HG02571 (cell line): ENCODE results near the gene DOCK2.
"Not testable (repeated sequence)": the region's sequence is repeated elsewhere in the genome, so short reads cannot be mapped to it uniquely, and the experiment has no call there.

Source experiments
- ATAC-seq: cut with Tn5 transposase; IDR thresholded peaks from one replicate; pipeline ENCODE4 v1.9.1; 2021; ENCODE audit warnings: mild to moderate bottlenecking, moderate library complexity; ENCODE audit not compliant: unreplicated experiment

The DOCK2 gene

DNA sequence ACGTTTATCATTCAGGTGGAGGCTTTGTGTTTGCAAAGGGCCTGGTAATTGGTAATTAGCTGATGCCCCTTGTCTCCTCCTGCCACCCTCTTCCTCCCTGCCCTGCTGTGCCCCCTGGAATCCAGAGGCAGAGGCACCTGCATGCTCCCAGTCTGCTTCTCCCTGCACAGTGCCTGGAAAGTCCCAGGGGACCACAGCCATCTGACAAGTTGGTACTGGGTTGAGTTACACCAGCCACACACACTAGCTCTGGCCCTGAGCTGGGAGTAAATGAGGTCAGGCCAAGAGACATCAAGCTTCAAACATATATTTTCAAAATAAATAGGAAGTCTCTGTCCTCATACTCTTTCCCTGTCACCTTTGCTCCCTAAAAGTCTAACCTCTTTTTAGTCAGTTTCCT, 286.9 kb downstream of the DOCK2 start:
- peak; percentile 58 for ATAC-seq

DNA sequence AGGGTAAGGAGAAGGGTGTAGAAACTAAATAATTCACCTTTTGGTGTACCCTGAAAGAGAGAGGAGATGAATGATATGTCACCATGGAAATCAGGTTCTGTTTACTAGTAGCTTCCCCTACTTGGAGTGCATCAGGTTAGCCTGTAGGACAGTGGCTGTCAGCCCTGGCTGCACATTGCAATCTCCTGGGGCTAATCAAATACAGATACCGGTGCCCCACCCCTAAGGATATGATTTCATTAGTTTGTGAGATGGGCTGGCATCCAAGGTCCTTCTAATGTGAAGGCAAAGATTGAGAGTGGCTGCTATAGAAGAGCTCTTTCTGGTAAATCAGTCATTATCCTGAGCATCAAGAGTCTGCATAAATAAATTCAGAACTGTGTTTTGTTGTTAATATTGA, 296.1 kb downstream of the DOCK2 start:
- ATAC-seq, result no peak

DNA sequence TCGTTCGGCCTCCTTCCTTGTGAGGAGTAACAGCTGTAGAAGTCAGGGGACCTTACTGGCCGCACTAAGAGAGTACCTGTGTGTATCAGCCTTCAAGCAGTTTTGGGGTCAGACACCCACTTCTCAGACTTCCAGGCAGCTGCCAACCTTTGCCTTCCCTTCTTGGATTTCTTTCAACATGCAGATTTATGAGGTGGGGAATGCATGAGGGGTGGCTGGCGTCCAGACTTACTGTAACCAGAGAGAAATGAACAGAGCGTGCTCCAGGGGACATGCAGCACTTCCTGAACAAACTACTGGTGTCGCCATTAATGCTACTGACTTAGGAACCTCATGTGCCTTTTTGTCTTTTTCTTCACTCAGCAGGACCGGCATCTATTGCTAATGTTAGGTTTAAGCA, 296.5 kb downstream of the DOCK2 start:
- ATAC-seq, result no peak

DNA sequence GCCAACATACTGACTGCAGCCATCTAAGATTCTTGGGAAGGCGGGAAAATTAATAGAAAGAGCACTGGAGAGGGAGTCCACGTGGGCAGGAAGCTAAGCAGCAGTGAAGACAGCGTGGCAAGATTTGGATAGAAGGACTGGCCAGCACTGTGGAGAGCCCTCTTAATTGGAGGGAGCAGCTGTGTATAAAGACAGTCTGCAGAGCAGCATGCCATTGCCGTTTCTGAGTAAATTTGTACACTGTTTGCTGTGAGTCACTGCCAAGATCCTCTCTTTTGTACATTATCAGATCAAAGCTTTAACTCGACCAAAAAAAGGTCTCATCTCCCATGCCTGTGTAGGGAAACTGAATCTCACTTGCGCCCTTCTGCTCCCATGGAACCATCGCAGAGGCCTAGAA, 297.9 kb downstream of the DOCK2 start:
- ATAC-seq, result no peak

DNA sequence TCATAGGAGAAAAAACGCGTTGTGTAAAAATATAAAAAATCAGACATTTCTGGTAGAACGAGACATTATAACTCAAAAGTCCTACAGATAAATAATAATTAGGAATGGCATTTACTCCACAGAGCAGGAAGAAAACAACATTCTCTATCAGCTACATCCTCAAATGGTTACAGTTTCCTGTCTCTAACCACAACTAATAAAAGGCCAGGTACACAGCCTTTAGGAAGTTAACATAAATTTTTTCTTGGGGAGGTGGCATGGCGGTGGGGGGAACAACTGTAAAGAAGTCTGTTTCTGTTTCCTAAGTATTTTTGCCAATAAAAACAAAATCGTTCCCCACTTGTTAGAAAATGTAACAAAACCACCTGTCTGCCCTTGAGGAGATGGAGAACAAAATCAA, 298.7 kb downstream of the DOCK2 start:
- no peak for ATAC-seq

DNA sequence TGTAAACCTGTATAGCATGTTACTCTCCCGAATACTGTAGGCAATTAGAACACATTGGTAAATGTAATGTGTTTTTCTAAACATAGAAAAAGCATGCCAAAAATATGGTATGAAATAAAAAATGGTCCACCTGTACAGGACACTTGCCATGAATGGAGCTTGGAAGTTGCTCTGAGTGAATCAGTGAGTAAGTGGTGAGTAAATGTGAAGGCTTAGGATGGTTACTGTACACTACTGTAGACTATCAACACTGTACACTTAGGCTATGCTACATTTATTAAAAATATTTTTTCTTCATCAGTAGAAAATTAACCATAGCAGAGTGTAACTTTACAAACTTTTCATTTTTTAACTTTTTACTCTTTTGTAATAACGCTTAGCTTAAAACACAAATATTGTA, 301.4 kb downstream of the DOCK2 start:
- no peak for ATAC-seq

DNA sequence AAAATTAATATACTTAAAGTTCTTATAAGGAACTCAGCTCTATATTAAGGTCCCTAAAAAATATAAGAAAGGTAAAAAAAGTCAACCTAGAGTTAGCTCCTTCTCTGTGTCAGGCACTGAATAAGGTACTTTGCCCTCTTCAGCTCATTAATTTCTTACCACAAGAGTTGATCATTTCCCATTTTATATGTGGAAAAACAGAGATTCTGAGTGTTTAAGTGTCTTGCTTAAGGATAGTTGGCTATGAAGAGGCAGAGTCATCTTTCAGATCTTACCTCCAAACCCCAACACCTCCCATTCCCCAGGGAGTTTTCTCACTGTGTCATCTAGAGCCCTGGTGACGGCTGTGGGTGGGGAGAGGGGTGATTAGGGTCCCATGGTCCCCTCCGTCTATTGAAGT, 302.7 kb downstream of the DOCK2 start:
- ATAC-seq, result no peak

DNA sequence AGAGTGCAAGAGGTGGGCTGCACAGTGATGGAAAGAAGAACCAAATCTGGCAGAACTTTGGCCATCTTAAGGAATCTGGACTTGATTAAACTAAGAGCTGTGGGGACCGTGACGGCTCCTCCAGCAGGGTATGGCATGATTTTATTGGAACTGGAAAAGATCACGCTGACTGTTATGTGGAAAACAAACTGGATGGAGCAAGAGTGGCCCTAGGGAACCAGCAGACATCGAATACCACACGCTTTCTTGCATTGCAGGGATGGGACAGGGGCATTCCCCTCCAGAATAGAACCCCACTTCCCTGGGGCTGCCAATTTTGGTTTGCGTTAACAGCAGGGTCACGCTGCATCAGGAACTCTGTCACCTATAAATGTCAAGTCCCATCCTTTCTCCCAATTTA, 304.5 kb downstream of the DOCK2 start:
- no peak for ATAC-seq

DNA sequence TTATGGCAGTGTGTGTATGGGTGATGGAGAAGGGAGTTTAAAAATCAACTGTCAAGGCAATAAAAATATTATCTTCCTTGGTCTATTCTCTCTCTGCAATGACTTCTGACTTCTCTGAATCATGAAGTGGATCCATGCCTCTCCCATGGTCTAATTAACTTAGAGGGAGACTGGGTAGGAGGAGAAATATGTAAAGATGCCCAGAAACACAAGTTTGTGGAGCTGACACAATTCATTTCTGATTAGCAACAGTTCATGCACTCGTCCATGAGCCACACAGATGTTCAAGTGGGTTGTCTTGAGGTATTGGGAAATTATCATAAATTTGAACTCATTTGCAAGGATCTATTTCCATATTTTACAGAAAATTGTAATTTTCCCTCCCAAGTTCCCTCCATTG, 305.1 kb downstream of the DOCK2 start:
- ATAC-seq, result no peak

DNA sequence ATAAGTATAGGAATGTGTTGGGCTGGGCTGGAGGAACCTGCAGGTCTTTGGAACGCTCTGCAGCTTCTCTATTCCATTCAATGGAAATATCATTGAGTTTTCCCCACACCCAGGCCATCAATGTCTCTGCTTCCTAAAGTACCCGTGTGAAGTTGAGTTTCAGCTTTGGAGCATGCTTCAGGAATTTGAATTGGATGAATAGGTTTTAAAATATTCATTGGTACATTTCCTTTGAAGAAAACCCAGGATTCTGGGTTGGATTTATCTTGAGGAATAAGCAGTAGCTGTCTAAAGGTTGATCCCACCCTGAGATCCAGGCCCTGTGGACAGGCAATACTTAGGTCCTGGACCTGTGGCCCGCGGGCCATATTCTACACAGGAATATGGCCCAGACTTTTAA, 306.0 kb downstream of the DOCK2 start:
- no peak for ATAC-seq

DNA sequence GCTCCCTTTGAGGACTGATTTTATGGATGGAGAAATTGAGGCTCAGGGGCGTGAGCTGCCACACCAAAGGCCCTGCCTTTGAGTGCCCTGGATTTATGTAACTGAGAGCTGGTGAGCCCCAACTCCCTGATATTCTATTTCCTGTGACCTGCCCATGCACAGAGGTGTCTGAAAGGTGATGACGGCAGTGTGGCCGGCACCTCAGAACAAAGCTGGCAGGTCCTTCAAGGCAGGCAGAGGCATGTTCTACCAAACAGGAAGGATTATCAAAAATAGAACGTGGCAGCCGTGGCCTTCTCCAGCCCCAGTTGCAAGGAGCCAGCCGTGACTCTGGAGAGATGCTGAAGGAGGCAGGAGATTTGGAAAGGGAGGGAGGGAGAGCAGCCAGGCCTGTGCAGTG, 307.0 kb downstream of the DOCK2 start:
- no peak for ATAC-seq

DNA sequence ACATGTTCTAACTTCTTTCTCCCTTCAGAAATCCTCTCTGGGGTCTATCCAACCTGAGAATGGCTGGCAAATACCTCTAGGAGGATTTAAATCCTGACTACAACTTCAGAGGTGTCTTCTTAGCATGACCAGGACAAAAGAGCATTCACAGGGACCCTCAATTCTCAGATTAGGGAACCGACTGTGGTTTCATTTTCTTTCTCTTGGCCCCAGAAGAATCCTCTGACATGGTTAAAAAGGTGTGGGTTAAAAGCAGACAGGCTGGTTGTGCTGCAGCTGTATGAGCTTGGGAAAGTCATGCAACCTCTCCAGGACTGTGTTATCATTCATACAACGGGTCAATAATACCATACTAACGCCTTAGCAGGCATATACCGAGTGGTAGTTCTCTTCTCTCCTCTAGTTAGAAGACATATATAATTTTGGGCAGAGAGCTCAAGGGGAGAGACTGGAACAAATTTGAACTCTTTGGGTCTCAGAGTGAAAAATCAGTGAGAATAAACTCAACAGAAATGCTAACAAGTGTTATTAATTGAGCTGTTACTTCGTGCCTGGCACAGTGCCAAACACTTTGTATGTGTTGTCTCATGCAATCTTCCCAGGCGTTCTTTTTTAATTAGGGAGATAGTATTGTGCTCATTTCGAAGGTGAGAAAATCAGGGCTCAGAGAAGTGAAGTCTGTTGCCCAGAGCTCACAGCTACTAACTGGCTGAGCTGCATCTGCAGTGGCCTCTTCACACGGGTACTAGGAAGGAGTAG, 308.0 kb downstream of the DOCK2 start:
- ATAC-seq, result no peak

DNA sequence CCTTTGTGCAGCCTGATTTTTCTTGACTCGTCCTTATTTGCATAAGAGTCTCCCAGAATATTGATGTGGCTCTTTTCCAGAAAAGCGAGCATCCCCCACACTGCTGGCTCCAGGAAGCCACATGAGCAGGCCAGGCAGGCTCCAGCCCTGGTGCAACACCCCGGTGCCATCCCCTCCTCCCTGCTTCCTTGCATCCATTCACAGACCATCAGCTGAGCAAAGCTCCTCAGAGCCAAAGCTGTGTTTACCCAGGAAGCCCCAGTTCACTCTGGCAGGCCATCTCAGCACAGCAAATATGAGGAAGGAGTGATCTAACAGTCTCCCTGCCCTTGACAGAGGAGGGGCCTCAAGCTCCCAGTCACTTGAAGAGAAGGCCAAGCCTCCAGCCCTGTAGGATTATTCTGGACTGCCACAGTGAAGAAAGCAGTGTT, 308.8 kb downstream of the DOCK2 start:
- no peak for ATAC-seq

DNA sequence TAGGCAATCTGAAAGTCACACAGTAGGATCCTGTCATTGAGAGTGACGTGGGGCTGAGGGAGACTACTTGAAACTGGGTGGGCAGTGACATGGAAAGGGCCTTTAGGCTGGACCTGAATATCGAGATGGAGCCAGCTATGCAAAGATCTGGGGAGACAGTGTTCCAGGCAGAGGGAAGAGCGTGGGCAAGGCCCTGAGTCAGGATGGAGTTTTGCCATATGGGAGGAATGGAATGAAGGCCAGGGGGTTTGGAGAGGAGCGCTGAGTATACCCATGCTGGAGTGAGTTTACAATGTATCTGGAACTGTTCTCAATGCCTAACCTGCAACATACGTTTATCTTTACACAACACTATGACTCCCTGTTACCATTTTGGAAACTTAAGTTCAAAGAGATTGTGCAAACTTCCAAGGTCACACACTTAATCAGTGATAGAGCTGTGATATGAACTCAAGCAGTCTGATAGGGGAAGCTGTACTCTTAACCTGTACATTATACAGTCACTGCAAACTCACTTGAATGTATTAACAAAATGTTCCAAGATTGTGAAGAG, 309.7 kb downstream of the DOCK2 start:
- ATAC-seq, result no peak

DNA sequence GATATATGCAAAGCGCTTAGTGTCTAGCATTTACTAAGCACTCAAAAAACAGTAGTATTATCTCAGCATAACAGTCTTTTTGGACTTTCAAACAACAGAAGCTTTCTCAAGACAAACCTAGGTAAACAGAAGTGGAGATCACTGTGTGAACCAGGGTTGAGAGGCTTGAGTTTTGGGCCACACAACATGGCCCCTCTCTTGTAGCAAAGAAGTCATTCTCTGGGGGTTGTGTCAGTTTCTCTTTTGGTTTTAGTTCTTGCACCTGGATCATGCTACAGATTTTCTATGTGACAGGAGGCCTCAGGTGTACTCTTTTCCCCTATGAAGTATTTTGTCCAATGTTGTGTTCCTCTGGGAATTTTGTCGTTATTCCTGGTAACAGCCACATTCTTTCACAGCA, 313.3 kb downstream of the DOCK2 start:
- peak; percentile 48 for ATAC-seq

DNA sequence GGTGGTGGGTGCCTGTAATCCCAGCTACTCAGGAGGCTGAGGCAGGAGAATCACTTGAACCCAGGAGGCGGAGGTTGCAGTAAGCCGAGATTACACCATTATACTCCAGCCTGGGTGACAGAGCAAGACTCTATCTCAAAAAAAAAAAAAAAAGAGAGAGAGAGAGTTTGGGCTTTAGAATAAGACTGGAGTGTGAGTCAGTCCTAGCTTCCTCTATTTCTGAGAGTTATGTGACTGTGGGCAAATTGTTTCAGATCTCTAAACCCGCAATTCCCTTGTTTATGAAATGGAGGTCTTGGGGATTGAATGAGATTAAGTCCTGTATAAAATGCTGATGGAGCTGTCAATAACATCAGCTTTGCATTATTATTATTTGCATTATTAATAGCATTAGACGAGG, 316.1 kb downstream of the DOCK2 start:
- ATAC-seq, result not testable (repeated sequence)

DNA sequence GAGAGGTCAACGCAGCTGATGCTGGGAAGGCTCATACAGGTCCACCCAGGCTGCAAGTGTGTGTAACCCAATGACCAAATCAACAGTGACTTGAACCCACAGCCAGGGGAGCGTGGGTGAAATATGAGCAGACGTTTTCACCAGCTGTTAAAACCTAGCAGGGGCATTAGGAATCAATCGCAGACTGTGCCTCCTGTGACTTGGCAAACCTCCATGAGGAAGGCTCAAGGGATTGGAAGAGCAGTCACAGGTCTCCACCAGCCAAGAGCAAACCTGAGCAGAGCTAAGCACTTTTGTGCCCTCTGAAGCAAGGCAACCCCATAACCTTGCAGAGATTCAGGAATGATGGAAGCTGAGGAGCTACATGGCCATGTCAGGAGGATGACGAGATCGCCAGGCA, 317.7 kb downstream of the DOCK2 start:
- ATAC-seq, result no peak

DNA sequence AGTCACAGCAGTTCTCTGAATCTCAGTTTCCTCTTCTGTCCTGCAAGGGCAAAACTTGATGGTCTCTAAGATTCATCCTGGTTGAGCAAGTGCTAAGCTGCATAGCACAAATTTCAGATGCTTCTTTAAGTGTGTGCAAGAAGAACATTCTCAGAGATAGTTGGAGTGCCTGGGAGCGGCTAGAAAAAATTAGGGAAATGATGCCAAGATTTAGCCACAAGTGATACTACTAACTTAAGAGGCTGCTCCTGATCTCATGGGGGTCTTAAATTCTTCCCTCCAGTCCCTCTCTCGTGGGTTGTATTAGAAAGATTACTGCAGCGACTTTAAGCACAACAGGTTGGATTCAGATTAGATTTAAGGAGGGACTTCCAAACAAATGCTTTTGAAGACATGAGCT, 319.1 kb downstream of the DOCK2 start:
- ATAC-seq, result no peak

DNA sequence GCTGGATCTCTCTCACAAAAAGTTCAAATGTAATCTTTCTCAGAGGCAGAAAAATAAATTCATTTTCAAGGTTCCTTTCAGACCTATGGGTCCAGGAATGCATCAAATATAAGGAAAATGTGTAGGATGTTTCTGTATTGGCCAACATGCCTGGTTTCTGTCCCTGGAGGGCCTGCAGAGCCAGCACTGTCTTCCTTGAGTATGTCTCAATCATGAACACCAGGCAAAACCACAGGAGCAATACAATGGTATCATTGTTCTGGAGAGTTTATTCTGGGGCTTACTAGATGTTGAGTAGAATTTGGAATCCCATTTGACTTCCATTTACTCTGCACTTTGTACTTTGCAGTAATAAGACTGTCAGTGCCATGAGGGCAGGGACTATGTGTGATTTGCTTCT, 319.7 kb downstream of the DOCK2 start:
- no peak for ATAC-seq

DNA sequence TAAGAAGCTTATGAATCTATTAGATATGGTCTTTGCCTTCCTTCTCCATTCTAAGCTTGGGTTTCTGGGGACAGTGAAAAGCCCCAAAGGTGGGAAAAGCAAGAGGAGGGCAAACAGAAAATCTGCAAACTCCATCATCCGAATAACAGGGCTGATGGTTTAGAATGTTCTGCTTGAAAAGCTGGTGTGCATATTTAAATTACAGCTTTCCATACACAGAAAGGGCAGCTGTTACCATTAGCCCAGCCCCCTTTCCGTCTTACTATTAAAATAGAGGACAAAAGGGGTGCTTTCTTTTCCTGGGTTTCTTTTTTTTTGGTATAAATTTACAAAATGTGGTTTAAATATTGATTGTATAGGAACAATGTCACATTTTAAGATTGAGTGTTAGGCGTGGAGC, 321.2 kb downstream of the DOCK2 start:
- no peak for ATAC-seq

DNA sequence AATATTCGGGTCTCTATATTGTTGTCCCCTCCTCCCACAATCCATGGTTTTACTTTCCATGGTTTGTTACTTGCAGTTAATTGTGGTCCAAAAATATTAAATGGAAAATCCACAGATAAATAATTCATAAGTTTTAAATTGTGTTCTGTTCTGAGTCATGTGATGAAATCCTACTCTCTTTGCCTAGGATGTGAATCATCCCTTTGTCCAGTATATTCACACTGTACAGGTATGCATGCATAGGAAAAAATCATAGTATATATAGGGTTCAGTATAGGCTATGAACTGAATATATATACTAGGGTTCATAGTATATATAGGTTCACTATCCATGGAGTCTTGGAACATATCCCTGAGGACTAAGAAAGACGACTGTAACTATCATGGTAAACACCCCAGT, 323.6 kb downstream of the DOCK2 start:
- no peak for ATAC-seq

DNA sequence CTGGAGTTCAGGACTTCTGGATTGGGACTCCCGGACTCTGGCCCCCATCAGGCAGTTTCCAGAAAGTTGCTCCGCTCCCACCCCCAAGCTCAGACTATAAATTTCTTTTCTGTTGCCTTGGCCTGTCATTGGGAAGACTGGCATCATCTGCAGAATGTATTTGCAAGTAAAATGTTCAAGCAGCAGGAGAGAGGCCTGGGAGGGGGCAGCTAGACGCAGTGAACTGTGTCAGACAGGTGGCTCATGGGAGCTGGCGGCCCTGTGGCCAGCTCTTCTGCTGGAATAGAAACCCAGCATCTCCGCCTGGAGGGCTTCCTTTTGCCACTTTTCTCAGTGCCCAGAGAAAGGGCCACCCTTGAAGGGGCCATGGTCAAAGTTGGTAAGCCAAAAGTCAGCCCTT, 327.2 kb downstream of the DOCK2 start:
- no peak for ATAC-seq

DNA sequence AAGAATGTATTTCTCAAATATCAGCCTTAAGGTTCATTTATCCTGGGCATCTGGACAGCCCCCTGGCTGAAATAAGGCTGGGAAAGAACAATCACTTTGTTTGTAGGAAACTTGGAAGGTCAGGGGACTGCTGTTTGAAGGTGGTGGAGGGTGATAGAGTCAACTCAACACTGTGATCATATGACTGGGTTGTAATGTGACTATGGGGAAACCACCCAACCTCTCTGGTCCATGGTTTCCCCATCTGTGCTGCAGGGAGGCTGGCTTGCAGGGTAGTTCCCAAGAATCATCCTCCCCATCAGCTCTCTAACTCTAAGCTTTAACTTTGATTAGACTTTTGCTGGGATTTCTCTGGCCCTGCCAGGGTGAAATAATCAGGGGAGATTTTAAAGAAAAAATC, 333.3 kb downstream of the DOCK2 start:
- ATAC-seq, result peak; percentile 85
